ENCODE data around the gene MAD2L1BP.

GRCh38 chr6:43621836-43622180 lies 13.8 kb upstream of the MAD2L1BP start:
- TF ChIP-seq POLR2A (IDR thresholded peaks at IDR 0.05): no peak
- TF ChIP-seq, protein P1, sequence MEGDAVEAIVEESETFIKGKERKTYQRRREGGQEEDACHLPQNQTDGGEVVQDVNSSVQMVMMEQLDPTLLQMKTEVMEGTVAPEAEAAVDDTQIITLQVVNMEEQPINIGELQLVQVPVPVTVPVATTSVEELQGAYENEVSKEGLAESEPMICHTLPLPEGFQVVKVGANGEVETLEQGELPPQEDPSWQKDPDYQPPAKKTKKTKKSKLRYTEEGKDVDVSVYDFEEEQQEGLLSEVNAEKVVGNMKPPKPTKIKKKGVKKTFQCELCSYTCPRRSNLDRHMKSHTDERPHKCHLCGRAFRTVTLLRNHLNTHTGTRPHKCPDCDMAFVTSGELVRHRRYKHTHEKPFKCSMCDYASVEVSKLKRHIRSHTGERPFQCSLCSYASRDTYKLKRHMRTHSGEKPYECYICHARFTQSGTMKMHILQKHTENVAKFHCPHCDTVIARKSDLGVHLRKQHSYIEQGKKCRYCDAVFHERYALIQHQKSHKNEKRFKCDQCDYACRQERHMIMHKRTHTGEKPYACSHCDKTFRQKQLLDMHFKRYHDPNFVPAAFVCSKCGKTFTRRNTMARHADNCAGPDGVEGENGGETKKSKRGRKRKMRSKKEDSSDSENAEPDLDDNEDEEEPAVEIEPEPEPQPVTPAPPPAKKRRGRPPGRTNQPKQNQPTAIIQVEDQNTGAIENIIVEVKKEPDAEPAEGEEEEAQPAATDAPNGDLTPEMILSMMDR (IDR thresholded peaks at IDR 0.05): no peak
